Right cardiac atrium (tissue), 5 donors: ENCODE measurements around the gene ANGPTL8. TPM values are rescaled to one million over a fixed set of nuclear protein-coding genes. Genes with fewer than 3 reads are reported as not detected.

Experiments
- ATAC-seq, 2 donors: fragments of 200-7000 bp; cut with Tn5 transposase; one replicate each; pipeline versions ENCODE4 v1.8.0 to v1.9.1; 2020; ENCODE audit warnings: moderate library complexity in 2 of 2, mild to moderate bottlenecking in 1 of 2
- DNase-seq, 3 donors: peaks; one replicate each; pipeline ENCODE4 v3.0.0-alpha.2; 2020
- H3K27ac ChIP-seq: one replicate; pipeline ENCODE4 v1.5.1; 2013; ENCODE audit warnings: mild to moderate bottlenecking, low read length, control low read depth, moderate library complexity
- H3K27me3 ChIP-seq: one replicate; pipeline ENCODE4 v1.6.1; 2013; ENCODE audit not compliant: control insufficient read depth, insufficient read depth
- H3K4me1 ChIP-seq: one replicate; pipeline ENCODE4 v1.6.1; 2013; ENCODE audit warnings: low read length; ENCODE audit not compliant: control insufficient read depth, insufficient read depth
- H3K4me3 ChIP-seq: one replicate; pipeline ENCODE4 v1.5.1; 2013; ENCODE audit warnings: low read length, control low read depth
- H3K9me3 ChIP-seq: one replicate; pipeline ENCODE4 v1.6.1; 2013; ENCODE audit warnings: low read length; ENCODE audit not compliant: control insufficient read depth
- WGBS: extraction: QIAGEN DNeasy Blood & Tissue Kit; methylation state at CpG from one replicate; pipeline ENCODE4 v1.1.7; 2013; 5-methylcytosine and 5-hydroxymethylcytosine counted together
- intact Hi-C, 4 donors: fragments of 100-400 bp; cut with DNase I; formaldehyde crosslinking; loops; one replicate each; pipeline versions ENCODE4 v1.11.0 to v1.14.0; 2022 to 2023
- polyA plus RNA-seq: library from polyadenylated mRNA; stranded (reverse); fragments of 200-250 nt; gene quantifications from one replicate; pipeline ENCODE4 v1.2.3, GENCODE V29; 2013
- total RNA-seq, 4 donors: library from RNA; stranded (reverse); fragmentation: NEBNext Ultra II Directional; extraction: Animal tissue kit (Norgen Biotek cat#: 25700); gene quantifications; one replicate each; pipeline ENCODE4 v1.2.1, GENCODE V29; 2021
- donor health status: healthy with polysubstance abuse.
- donor health status: DM: no; HTN: yes; CAD: no.
- donor health status: DM: no; HTN: no; CAD: no.
- donor health status: DM: no; HTN: yes; CAD: no; lungs with severe emphysema.
- donor health status: DM: yes; HTN: yes; CAD: no.

ANGPTL8 gene
- total and polyA plus RNA-seq, 5 donors: 0.47 to 4.8 (median 0.68) TPM; not detected in 1

DNA sequence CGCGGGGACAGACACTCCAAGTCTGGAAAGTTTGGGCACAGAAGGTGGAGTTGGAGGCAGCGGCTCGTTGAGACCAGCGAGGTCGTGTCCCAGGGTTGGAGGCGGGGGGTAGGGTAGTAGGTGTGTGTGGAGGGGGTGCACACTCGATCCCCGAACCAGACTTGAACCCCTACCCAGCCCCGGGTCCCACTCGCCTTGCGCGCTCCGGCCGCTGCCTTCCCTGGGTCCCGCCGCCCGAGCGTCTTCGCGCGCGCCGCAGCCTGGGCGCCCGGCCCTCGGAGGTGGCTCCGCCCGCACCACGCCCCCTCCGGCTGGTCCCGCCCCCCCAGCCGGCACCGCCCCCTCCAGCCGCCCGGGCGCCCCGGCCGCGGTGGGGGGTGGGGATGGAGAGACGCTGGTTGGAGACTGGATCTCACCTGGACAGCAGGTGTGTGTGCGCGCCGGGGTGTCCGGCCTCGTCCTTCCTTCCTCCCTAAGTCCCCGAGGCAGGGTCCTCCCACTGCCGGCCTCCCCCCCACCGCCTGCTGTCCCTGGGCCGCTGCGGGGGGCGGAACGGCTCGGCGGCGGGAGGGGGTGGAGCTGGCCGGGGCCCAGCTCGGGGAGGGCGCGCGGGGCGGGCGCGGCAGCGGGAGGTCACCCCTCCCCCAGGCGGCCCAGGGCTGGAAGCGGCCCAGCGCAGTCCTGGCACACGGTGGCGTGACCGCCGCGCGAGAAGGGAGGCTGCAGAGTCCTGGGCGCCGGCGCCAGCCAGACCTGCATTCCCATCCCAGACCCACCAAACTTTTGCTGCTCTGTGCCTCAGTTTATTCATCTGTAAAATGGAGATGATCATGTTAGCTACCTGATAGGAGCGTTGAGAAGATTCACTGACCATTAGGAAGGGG lies 41.9 kb upstream of the ANGPTL8 start, which contains the start of gene KANK2:
TSS of gene KANK2 (minus strand) at position 255 of the 884 bp plus-strand sequence. CDS start 3,034 bp downstream, outside the sequence.
- peak; percentile 88 to 96 (median 95) for DNase-seq
- 1% methylated on average over 78 of the region's 78 CpGs for whole genome bisulfite sequencing
- Histone ChIP-seq H3K4me3 (peak within 1 kb of the TSS; percentile 90), H3K27me3 (no peaks in the 10 kb centered on the region), H3K27ac (peak within 1 kb of the TSS; percentile 97), H3K9me3 (no peaks in the 10 kb centered on the region), H3K4me1 (peaks cover 7% of the 10 kb centered on the region)
- ATAC-seq: peak; percentile 85 to 87
- intact Hi-C loops: loop anchor here in 2 of 4 donors (5.0 kb wide), 2 partner anchors 35 to 55 kb away; no protein-coding TSS in a partner anchor

DNA sequence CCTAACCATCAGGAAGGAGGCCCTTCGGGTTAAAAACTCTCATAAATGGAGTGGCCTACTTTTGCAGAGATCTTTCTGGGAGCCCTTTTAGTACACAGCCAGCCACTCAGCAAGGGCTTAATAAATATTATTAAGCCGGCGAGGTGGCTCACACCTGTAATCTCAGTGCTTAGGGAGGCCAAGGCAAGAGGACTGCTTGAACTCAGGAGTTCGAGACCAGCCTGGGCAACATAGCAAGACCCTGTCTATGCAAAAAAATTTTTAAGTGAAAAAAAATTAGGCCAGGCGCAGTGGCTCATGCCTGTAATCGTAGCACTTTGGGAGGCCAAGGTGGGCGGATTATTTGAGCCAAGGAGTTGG lies 41.3 kb upstream of the ANGPTL8 start:
- 71% methylated on average over 7 of the region's 7 CpGs for WGBS
- Histone ChIP-seq H3K9me3 (no peaks in the 10 kb centered on the region), H3K4me3 (no peak overlapping the region), H3K4me1 (peaks cover 7% of the 10 kb centered on the region), H3K27ac (peak overlapping the region; percentile 77), H3K27me3 (no peaks in the 10 kb centered on the region)
- DNase-seq (peak in 1 of 3 donors; percentile 18), ATAC-seq (no peak)
- intact Hi-C loops: loop anchor here in 2 of 4 donors (5.0 kb wide), 2 partner anchors 36 to 56 kb away; no protein-coding TSS in a partner anchor

DNA sequence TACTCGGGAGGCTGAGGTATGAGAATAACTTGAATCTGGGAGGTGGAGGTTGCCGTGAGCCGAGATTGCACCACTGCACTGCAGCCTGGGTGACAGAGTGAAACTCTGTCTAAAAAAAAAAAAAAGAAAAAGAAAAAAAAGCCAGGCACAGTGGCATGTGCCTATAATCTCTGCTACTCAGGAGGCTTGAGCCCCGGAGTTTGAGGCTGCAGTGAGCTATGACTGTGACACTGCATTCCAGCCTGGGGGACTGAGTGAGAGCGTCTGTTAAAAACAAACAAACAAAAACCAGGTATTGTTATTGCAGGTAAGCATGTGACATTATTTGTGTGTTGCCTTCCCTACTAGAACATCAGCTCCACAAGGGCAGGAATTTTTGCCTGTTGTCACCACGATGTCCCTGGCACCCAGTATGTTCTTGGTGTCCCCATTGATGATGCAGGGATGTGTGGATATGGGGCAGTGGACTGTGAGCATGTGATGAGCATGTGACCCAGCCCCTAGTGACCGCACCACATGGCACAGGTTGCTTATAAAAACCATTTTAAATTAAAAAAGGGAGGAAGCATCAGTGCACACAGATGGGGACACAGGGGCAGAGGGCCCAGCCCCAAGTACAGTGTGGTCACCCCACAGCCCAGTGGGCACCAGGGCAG lies 40.5 kb upstream of the ANGPTL8 start:
- DNase-seq: peak in 1 of 3 donors; percentile 59
- Histone ChIP-seq H3K4me3 (no peak overlapping the region), H3K4me1 (peaks cover 7% of the 10 kb centered on the region), H3K27ac (peak overlapping the region; percentile 65), H3K9me3 (no peaks in the 10 kb centered on the region), H3K27me3 (no peaks in the 10 kb centered on the region)
- intact Hi-C loops: loop anchor here in 2 of 4 donors (5.0 kb wide), 2 partner anchors 37 to 57 kb away; no protein-coding TSS in a partner anchor
- 49% methylated on average over 7 of the region's 7 CpGs for WGBS
- no peak for ATAC-seq

DNA sequence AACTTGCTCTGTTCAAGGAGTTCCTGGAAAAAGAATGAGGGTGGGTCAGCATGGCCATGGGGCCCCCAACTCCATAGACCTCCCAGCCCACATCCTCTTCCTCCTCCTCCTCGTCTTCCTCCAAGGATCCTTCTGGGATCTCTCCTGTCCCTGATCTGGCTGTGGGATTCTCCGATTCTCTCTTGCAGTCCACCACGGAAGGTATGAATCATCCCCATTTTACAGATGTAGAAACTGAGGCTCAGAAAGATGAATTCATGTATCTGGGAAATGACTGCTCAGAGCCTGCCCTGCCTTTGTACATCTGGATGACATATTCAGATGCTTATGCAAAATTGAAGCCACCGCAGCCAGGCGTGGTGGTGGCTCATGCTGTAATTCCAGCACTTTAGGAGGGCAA lies 39.9 kb upstream of the ANGPTL8 start:
- Histone ChIP-seq H3K4me1 (peaks cover 10% of the 10 kb centered on the region), H3K27ac (peak overlapping the region; percentile 65), H3K9me3 (no peaks in the 10 kb centered on the region), H3K27me3 (no peaks in the 10 kb centered on the region), H3K4me3 (no peak overlapping the region)
- peak in 1 of 3 donors; percentile 2 for DNase-seq
- ATAC-seq: no peak
- WGBS: 84% methylated on average over 5 of the region's 5 CpGs
- intact Hi-C loops: loop anchor here in 2 of 4 donors (5.0 kb wide), 2 partner anchors 37 to 57 kb away; no protein-coding TSS in a partner anchor

DNA sequence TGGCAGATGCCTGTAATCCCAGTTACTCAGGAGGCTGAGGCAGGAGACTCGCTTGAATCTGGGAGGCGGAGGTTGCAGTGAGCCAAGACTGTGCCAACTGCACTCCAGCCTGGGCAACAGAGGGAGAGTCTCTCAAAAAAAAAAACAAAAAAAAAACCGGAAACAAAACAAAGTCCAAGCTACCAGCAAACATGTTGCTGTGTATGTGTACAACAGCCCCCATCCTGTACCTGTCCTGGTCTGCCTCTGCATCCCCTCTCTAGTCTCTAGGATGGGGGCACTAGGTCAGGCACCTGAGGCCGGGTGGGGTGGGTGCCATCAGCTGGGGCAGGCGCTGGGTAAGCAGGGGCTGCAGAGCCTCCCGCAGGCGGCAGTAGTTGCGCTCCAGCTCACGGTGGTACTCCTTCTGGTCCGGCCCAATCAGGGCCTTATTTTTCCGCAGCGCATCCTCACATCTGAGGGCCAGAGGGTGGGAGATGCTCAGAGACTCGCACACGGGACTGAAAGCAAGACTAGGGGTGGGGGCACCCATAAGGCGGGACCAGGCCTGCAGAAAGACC lies 39.3 kb upstream of the ANGPTL8 start:
- H3K4me1 ChIP-seq: peaks cover 9% of the 10 kb centered on the region
- 89% methylated on average over 15 of the region's 15 CpGs for WGBS
- no peak overlapping the region for H3K4me3 ChIP-seq
- ATAC-seq (no peak), DNase-seq (peak in 1 of 3 donors; percentile 47)
- intact Hi-C loops: loop anchor here in 3 of 4 donors (5.0 to 10.0 kb wide), 2 partner anchors 63 to 165 kb away; no protein-coding TSS in a partner anchor
- H3K27ac ChIP-seq: no peak overlapping the region
- no peaks in the 10 kb centered on the region for H3K27me3 ChIP-seq
- no peaks in the 10 kb centered on the region for H3K9me3 ChIP-seq

DNA sequence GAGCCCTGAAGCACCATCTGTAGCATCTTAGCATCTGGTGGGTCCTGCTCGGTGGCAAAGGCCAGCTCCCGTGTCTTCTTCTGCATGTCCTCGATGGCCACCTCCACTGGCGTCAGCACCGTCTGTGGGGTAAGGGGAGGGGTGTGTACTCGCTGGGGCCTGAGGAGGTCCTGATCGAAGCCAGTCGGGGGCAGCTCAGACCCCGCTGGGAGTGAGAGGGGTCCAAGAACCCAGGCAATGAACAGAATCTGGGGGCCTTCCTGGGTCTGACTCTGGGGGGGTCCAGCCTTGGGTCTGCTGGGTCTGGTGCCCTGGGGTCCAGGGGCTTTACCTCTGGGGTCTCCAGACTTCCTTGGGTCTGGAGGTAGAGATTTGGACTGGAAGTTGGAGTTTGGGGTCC lies 38.5 kb upstream of the ANGPTL8 start:
- Histone ChIP-seq H3K4me3 (no peak overlapping the region), H3K9me3 (no peaks in the 10 kb centered on the region), H3K27ac (peak overlapping the region; percentile 26), H3K27me3 (no peaks in the 10 kb centered on the region), H3K4me1 (peaks cover 5% of the 10 kb centered on the region)
- ATAC-seq: no peak
- intact Hi-C loops: loop anchor here in 3 of 4 donors (5.0 to 10.0 kb wide), 2 partner anchors 64 to 166 kb away; no protein-coding TSS in a partner anchor
- 82% methylated on average over 9 of the region's 9 CpGs for WGBS
- peak in 1 of 3 donors; percentile 45 for DNase-seq

DNA sequence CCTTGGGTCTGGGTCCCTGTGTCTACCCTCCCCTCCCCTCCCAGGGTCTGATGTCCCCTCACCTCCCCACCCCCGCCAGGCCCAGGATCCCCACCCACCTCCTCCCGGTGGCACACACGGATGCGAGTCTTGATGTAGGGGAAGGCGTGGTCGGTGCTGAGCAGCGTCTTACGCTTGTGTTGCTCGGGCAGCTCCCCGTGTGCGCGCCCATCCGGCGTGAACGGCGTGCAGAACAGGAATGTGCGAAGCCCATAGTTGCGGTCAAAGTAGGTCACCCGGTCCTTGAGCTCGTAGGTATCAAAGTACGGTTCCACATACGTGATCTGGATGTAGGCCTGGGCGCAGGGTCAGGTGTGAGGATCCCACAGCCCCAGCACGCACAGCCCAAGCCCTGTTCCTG lies 37.6 kb upstream of the ANGPTL8 start:
- 93% methylated on average over 24 of the region's 24 CpGs for WGBS
- peaks cover 5% of the 10 kb centered on the region for H3K4me1 ChIP-seq
- H3K4me3 ChIP-seq: no peak overlapping the region
- no peak for ATAC-seq
- no peaks in the 10 kb centered on the region for H3K27me3 ChIP-seq
- intact Hi-C loops: loop anchor here in 3 of 4 donors (5.0 to 10.0 kb wide), 2 partner anchors 64 to 167 kb away; no protein-coding TSS in a partner anchor
- DNase-seq: peak in 1 of 3 donors; percentile 37
- H3K9me3 ChIP-seq: no peaks in the 10 kb centered on the region
- H3K27ac ChIP-seq: no peak overlapping the region

DNA sequence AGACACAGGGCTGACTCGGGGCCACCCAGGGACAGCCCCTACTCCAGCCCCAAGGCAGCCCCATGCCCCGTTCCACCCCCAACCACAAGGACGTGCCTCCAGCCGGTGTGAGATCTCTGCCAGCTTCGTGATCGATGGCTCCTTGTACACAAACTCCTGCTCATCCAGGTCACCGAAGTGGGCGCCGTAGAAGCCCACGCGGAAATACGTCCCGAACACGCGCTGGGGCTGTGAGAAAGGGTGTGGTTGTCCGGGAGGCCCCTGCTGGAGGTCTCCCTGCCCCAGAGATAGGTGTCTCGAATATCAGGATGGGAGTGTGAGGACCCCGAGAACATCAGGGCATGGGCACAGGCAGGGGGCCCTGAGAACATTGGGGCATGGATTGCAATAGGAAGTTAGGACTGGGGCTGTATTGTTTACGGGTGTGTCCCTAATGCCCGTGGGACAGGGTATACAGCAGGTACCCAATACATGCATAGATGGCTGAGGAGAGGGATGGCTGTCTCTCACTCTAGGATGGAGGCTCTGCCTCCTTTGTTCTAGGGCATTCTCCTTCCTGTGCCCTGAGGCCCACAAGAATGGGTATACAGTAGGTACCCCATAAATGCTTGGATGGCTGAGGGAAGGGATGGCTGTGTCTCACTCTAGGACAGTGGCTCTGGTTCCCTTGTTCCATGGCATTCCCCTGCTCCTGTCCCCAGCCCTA lies 36.8 kb upstream of the ANGPTL8 start:
- WGBS: 86% methylated on average over 20 of the region's 20 CpGs
- intact Hi-C loops: loop anchor here in 3 of 4 donors (5.0 to 10.0 kb wide), 2 partner anchors 65 to 168 kb away; no protein-coding TSS in a partner anchor
- no peak for DNase-seq
- Histone ChIP-seq H3K27me3 (no peaks in the 10 kb centered on the region), H3K4me1 (peaks cover 5% of the 10 kb centered on the region), H3K4me3 (no peak overlapping the region), H3K27ac (peak overlapping the region; percentile 94), H3K9me3 (no peaks in the 10 kb centered on the region)
- ATAC-seq: peak in 1 of 2 donors; percentile 1

DNA sequence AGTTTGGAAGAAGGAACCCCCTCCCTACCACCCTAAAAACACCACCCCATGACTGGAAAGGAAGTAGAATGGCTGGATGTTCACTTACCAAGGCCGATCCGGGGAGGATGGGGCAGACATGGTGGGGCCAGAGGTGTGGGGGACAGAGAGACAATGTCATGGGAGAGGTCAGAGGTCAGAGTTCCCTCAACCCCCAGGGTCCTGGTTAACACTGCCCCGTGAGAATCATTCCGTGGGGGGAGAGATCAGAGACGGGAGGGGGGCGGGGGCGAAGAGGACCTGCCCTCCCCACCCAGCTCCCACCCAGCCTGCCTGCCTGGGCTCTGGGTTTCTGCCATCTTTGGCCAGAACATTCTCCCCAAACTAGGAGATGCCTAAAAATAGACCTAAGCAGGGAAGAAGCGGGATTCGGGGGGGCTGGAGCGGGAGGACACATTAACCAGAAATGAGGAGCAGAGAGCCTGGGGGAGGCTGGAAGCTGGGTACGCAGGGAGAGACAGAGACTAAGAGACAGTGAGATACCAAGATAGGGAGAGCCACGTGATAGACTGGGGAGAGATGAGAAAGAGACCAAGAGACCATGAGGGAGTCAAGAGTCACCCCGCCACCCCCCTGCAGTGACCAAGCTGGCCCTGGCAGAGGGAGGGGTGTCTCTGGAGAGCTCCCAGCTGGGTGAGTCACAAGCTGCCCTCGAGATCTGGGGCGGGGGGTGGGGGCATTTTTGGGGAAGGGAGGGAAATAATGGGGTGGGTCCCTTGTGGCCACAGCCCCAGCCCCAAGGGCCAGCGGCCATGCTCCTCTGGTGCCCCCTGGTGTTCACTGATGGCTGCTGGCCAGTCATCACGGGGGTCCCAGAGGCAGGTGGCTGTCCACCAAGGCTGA lies 36.0 kb upstream of the ANGPTL8 start:
- ATAC-seq (peak; percentile 73 to 78), DNase-seq (peak; percentile 87 to 93 (median 90))
- intact Hi-C loops: loop anchor here in 3 of 4 donors (2.0 to 10.0 kb wide), 4 partner anchors 65 to 169 kb away; no protein-coding TSS in a partner anchor
- whole genome bisulfite sequencing: 18% methylated on average over 17 of the region's 17 CpGs
- peak overlapping the region; percentile 94 for H3K27ac ChIP-seq
- H3K27me3 ChIP-seq: no peaks in the 10 kb centered on the region
- no peak overlapping the region for H3K4me3 ChIP-seq
- no peaks in the 10 kb centered on the region for H3K9me3 ChIP-seq
- peaks cover 5% of the 10 kb centered on the region for H3K4me1 ChIP-seq
